ENCODE data around the gene IL17B.

Gene IL17B

DNA sequence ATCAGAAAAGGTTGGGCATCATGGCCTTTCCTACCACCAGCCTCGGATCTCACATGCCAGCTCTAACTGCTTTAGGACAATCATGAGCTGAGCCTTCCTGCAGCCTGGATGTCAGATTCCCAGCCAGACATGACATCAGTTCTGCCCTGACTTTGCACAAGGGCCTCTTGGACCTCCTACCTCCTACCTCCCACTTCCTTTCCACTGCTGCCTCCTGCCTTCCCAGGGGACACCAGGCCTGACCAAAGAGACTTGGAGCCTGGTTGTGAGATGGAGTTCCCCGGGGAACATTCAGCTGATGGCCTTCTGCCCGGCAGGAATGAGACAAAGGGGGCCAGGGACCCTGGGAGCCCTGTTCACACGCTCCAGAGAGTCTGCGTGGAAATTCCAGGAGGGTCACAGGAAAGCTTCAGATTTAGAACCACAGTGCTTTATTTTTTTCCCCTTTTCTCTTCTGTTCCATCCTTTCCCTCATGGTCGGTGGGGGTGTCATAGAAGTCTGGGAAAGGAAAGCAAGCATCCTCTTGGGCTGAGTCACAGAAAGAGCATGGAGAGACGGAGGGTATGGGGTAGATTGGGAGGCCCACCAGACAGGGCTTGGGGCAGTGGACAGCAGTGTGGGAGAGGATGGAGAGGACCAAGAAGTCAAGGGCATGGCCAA lies 35.4 kb upstream of the IL17B start:
- Histone ChIP-seq H3K4me3 (ENCODE audit: severe bottlenecking) (no peak overlapping the region), H3K27ac (ENCODE audit: poor library complexity, severe bottlenecking) (no peak overlapping the region), H3K27me3 (ENCODE audit: insufficient read depth, poor library complexity, severe bottlenecking) (no peaks in the 10 kb centered on the region), H3K9me3 (ENCODE audit: severe bottlenecking) (no peaks in the 10 kb centered on the region), H3K4me1 (ENCODE audit: insufficient read depth, poor library complexity, severe bottlenecking) (no peaks in the 10 kb centered on the region), H3K36me3 (ENCODE audit: low read depth) (no peaks in the 10 kb centered on the region)
- no peak for DNase-seq (ENCODE audit: low spot score)
- TF ChIP-seq, protein P1, sequence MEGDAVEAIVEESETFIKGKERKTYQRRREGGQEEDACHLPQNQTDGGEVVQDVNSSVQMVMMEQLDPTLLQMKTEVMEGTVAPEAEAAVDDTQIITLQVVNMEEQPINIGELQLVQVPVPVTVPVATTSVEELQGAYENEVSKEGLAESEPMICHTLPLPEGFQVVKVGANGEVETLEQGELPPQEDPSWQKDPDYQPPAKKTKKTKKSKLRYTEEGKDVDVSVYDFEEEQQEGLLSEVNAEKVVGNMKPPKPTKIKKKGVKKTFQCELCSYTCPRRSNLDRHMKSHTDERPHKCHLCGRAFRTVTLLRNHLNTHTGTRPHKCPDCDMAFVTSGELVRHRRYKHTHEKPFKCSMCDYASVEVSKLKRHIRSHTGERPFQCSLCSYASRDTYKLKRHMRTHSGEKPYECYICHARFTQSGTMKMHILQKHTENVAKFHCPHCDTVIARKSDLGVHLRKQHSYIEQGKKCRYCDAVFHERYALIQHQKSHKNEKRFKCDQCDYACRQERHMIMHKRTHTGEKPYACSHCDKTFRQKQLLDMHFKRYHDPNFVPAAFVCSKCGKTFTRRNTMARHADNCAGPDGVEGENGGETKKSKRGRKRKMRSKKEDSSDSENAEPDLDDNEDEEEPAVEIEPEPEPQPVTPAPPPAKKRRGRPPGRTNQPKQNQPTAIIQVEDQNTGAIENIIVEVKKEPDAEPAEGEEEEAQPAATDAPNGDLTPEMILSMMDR (IDR thresholded peaks at IDR 0.05; ENCODE audit: poor library complexity, severe bottlenecking) = no peak
- ATAC-seq (ENCODE audit: low read depth) = no peak

DNA sequence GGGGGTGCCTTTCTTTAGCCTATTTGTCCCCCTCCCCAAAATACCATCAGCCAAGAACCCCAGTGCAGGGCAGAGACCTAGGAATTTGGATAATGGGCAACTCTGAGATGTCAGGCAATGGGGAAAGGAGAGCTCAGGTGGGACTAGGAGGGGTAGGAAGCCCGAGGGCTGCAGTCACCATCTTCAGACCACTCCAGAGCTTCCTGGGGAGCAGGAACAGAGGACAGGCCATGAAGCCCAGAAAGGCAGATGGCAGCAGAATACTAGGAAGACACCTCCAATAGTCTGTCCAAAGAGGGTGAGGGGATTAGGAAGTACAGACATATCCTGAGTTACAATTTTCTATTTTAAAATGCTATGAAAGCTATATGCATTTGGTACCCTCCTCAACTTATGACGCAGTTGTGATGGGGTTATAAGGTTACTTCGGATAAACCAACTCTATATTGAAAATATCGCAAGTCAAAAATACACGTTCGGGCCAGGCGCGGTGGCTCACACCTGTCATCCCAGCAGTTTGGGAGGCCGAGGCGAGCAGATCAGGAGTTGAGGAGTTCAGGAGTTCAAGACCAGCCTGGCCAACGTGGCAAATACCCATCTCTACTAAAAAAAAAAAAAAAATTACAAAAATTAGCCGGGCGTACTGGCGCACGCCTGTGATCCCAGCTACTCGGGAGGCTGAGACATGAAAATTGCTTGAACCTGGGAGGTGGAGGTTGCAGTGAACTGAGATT lies 34.6 kb upstream of the IL17B start:
- ATAC-seq (ENCODE audit: low read depth) (no peak), DNase-seq (ENCODE audit: low spot score) (no peak)
- Histone ChIP-seq H3K27me3 (ENCODE audit: insufficient read depth, poor library complexity, severe bottlenecking) (no peaks in the 10 kb centered on the region), H3K27ac (ENCODE audit: poor library complexity, severe bottlenecking) (no peak overlapping the region), H3K4me1 (ENCODE audit: insufficient read depth, poor library complexity, severe bottlenecking) (no peaks in the 10 kb centered on the region), H3K4me3 (ENCODE audit: severe bottlenecking) (no peak overlapping the region), H3K36me3 (ENCODE audit: low read depth) (no peaks in the 10 kb centered on the region), H3K9me3 (ENCODE audit: severe bottlenecking) (no peaks in the 10 kb centered on the region)
- TF ChIP-seq, protein P1 (IDR thresholded peaks at IDR 0.05; ENCODE audit: poor library complexity, severe bottlenecking) = no peak

GRCh38 chr5:149412783-149413476 lies 33.8 kb upstream of the IL17B start:
- H3K36me3 ChIP-seq (ENCODE audit: low read depth) = no peaks in the 10 kb centered on the region
- H3K27ac ChIP-seq (ENCODE audit: poor library complexity, severe bottlenecking) = no peak overlapping the region

GRCh38 chr5:149411738-149412519 lies 32.8 kb upstream of the IL17B start:
- Histone ChIP-seq H3K27ac (ENCODE audit: poor library complexity, severe bottlenecking) (no peak overlapping the region), H3K4me3 (ENCODE audit: severe bottlenecking) (no peak overlapping the region), H3K36me3 (ENCODE audit: low read depth) (no peaks in the 10 kb centered on the region), H3K9me3 (ENCODE audit: severe bottlenecking) (no peaks in the 10 kb centered on the region), H3K27me3 (ENCODE audit: insufficient read depth, poor library complexity, severe bottlenecking) (no peaks in the 10 kb centered on the region), H3K4me1 (ENCODE audit: insufficient read depth, poor library complexity, severe bottlenecking) (no peaks in the 10 kb centered on the region)
- ATAC-seq (ENCODE audit: low read depth) = no peak
- TF ChIP-seq, protein P1 (IDR thresholded peaks at IDR 0.05; ENCODE audit: poor library complexity, severe bottlenecking) = no peak
- no peak for DNase-seq (ENCODE audit: low spot score)

More at GRCh38 chr5:149412783-149413476, 33.8 kb upstream of the IL17B start:
- no peaks in the 10 kb centered on the region for H3K9me3 ChIP-seq (ENCODE audit: severe bottlenecking)
- no peaks in the 10 kb centered on the region for H3K27me3 ChIP-seq (ENCODE audit: insufficient read depth, poor library complexity, severe bottlenecking)
- ATAC-seq (ENCODE audit: low read depth) (no peak), DNase-seq (ENCODE audit: low spot score) (no peak)
- TF ChIP-seq, protein P1 (IDR thresholded peaks at IDR 0.05; ENCODE audit: poor library complexity, severe bottlenecking) = no peak
- no peak overlapping the region for H3K4me3 ChIP-seq (ENCODE audit: severe bottlenecking)
- no peaks in the 10 kb centered on the region for H3K4me1 ChIP-seq (ENCODE audit: insufficient read depth, poor library complexity, severe bottlenecking)

Data from RWPE2 (cell line).